Astrocyte (in vitro differentiated cells and primary cell): ENCODE data around the gene BICRA. TPM values are rescaled to one million over a fixed set of nuclear protein-coding genes. Genes with fewer than 3 reads are reported as not detected.
A peak's percentile ranks its signal among the peaks of the same experiment; 100 is the strongest.

ENCODE experiments used
- DNase-seq: peaks from one replicate; pipeline ENCODE4 v3.0.0-alpha.2; 2010; ENCODE audit warnings: low read depth
- FAIRE-seq: peaks from 2 replicates; lab custom pipeline; 2011; peaks lifted over from hg19 to GRCh38; lab: Jason Lieb, UNC
- H2AFZ ChIP-seq: 2 replicates; pipeline ENCODE4 v1.6.0; 2012; ENCODE audit warnings: low read depth, low read length, inconsistent platforms
- H3K27ac ChIP-seq: 2 replicates; pipeline ENCODE4 v1.5.1; 2011; ENCODE audit warnings: low read depth, low read length, inconsistent platforms
- H3K27me3 ChIP-seq: 2 replicates; pipeline ENCODE4 v1.6.0; 2011; ENCODE audit warnings: low read length, inconsistent platforms; ENCODE audit not compliant: insufficient read depth
- H3K36me3 ChIP-seq: 2 replicates; pipeline ENCODE4 v1.5.1; 2011; ENCODE audit warnings: low read length, inconsistent platforms; ENCODE audit not compliant: insufficient read depth
- H3K4me1 ChIP-seq: 2 replicates; pipeline ENCODE4 v1.5.1; 2011; ENCODE audit warnings: low read length, inconsistent platforms; ENCODE audit not compliant: insufficient read depth
- H3K4me2 ChIP-seq: 2 replicates; pipeline ENCODE4 v1.6.0; 2012; ENCODE audit warnings: low read length, inconsistent platforms
- H3K4me3 ChIP-seq: 2 replicates; pipeline ENCODE4 v1.5.1; 2011; ENCODE audit warnings: low read depth, mild to moderate bottlenecking, low read length, inconsistent platforms; ENCODE audit not compliant: insufficient read depth
- H3K79me2 ChIP-seq: 2 replicates; pipeline ENCODE4 v1.6.0; 2012; ENCODE audit warnings: mild to moderate bottlenecking, low read length, inconsistent platforms; ENCODE audit not compliant: insufficient read depth
- H3K9ac ChIP-seq: 2 replicates; pipeline ENCODE4 v1.6.0; 2012; ENCODE audit warnings: mild to moderate bottlenecking, low read length, inconsistent platforms
- H3K9me3 ChIP-seq: 2 replicates; pipeline ENCODE4 v1.5.1; 2012; ENCODE audit warnings: low read depth, mild to moderate bottlenecking, low read length, inconsistent platforms; ENCODE audit not compliant: insufficient read depth
- H4K20me1 ChIP-seq: 2 replicates; pipeline ENCODE4 v1.6.0; 2012; ENCODE audit warnings: low read length, inconsistent platforms; ENCODE audit not compliant: insufficient read depth
- H3K27ac Mint-ChIP-seq: one replicate; pipeline ENCODE4 v1.8.0; 2021; ENCODE audit warnings: mild to moderate bottlenecking, mixed read lengths; ENCODE audit not compliant: unreplicated experiment
- H3K27me3 Mint-ChIP-seq: one replicate; pipeline ENCODE4 v1.8.0; 2021; ENCODE audit warnings: low read depth, mixed read lengths; ENCODE audit not compliant: unreplicated experiment
- H3K36me3 Mint-ChIP-seq: one replicate; pipeline ENCODE4 v1.8.0; 2021; ENCODE audit warnings: low read depth, mixed read lengths; ENCODE audit not compliant: unreplicated experiment
- H3K4me1 Mint-ChIP-seq: one replicate; pipeline ENCODE4 v1.8.0; 2021; ENCODE audit warnings: low read depth, mixed read lengths; ENCODE audit not compliant: unreplicated experiment
- H3K4me3 Mint-ChIP-seq: one replicate; pipeline ENCODE4 v1.8.0; 2021; ENCODE audit warnings: mild to moderate bottlenecking, moderate library complexity, mixed read lengths; ENCODE audit not compliant: unreplicated experiment
- H3K9me3 Mint-ChIP-seq: one replicate; pipeline ENCODE4 v1.8.0; 2021; ENCODE audit warnings: mild to moderate bottlenecking, mixed read lengths; ENCODE audit not compliant: unreplicated experiment
- CTCF ChIP-seq: IDR thresholded peaks from 2 replicates; pipeline ENCODE4 v1.5.1; 2011; ENCODE audit warnings: low read depth, mild to moderate bottlenecking, inconsistent platforms, low read length, moderate library complexity; ENCODE audit not compliant: insufficient read depth
- EZH2 ChIP-seq: IDR thresholded peaks from 2 replicates; pipeline ENCODE4 v1.6.1; 2012; ENCODE audit warnings: mild to moderate bottlenecking, low read length, inconsistent platforms; ENCODE audit not compliant: insufficient read depth
- total RNA-seq: library from RNA; stranded (reverse); gene quantifications from 2 replicates; pipeline ENCODE4 v1.2.1, GENCODE V29; 2021

Gene BICRA
- total RNA-seq, 1 donor from 2014 or later = 20.7 TPM

GRCh38 chr19:47618771-47619170, 9.8 kb downstream of the BICRA start:
- TF ChIP-seq CTCF = no peak
- no peak for TF ChIP-seq EZH2
- Mint-ChIP-seq H3K4me3 (no peak overlapping the region), H3K36me3 (peaks cover 2% of the 10 kb centered on the region), H3K27me3 (no peaks in the 10 kb centered on the region), H3K4me1 (peaks cover 16% of the 10 kb centered on the region), H3K27ac (no peak overlapping the region), H3K9me3 (no peaks in the 10 kb centered on the region)
- Histone ChIP-seq H3K27me3 (no peaks in the 10 kb centered on the region), H3K36me3 (no peaks in the 10 kb centered on the region), H3K4me3 (no peak overlapping the region), H3K9ac (peak overlapping the region; percentile 23), H2AFZ (no peak overlapping the region), H3K4me1 (peaks cover 9% of the 10 kb centered on the region), H4K20me1 (peaks cover 76% of the 10 kb centered on the region), H3K27ac (no peak overlapping the region), H3K9me3 (no peaks in the 10 kb centered on the region), H3K4me2 (no peak overlapping the region), H3K79me2 (peaks cover 94% of the 10 kb centered on the region)
- DNase-seq = peak; percentile 60
- FAIRE-seq = no peak

- Mint-ChIP-seq H3K36me3 (no peaks in the 10 kb centered on the region), H3K4me3 (peak overlapping the region; percentile 40), H3K27ac (peak overlapping the region; percentile 41), H3K4me1 (peaks cover 21% of the 10 kb centered on the region), H3K9me3 (no peaks in the 10 kb centered on the region), H3K27me3 (no peaks in the 10 kb centered on the region)
- Histone ChIP-seq H3K9me3 (no peaks in the 10 kb centered on the region), H3K27ac (no peak overlapping the region), H2AFZ (no peak overlapping the region), H3K36me3 (no peaks in the 10 kb centered on the region), H3K27me3 (no peaks in the 10 kb centered on the region), H4K20me1 (peaks cover 76% of the 10 kb centered on the region), H3K9ac (no peak overlapping the region), H3K4me3 (no peak overlapping the region), H3K79me2 (peaks cover 94% of the 10 kb centered on the region), H3K4me2 (peak overlapping the region; percentile 7), H3K4me1 (peaks cover 8% of the 10 kb centered on the region)
- FAIRE-seq (no peak), DNase-seq (peak; percentile 64)
- TF ChIP-seq CTCF = no peak
- no peak for TF ChIP-seq EZH2
Measured at GRCh38 chr19:47619763-47620162, 10.8 kb downstream of the BICRA start.

GRCh38 chr19:47623151-47623920, 14.4 kb downstream of the BICRA start:
- FAIRE-seq (no peak), DNase-seq (no peak)
- peaks cover 5% of the 10 kb centered on the region for H3K36me3 Mint-ChIP-seq
- Histone ChIP-seq H3K9me3 (no peaks in the 10 kb centered on the region), H3K27ac (no peak overlapping the region), H4K20me1 (peaks cover 79% of the 10 kb centered on the region), H3K4me3 (no peak overlapping the region), H3K4me1 (peaks cover 8% of the 10 kb centered on the region), H2AFZ (no peak overlapping the region), H3K4me2 (no peak overlapping the region), H3K36me3 (no peaks in the 10 kb centered on the region), H3K27me3 (no peaks in the 10 kb centered on the region), H3K9ac (no peak overlapping the region), H3K79me2 (peaks cover 93% of the 10 kb centered on the region)
- no peak overlapping the region for H3K4me3 Mint-ChIP-seq
- no peaks in the 10 kb centered on the region for H3K27me3 Mint-ChIP-seq
- no peaks in the 10 kb centered on the region for H3K9me3 Mint-ChIP-seq
- H3K4me1 Mint-ChIP-seq = peaks cover 20% of the 10 kb centered on the region
- TF ChIP-seq EZH2 (no peak), CTCF (no peak)
- no peak overlapping the region for H3K27ac Mint-ChIP-seq
